NCI-H1417 (cell line): ENCODE results near the gene KAZN.
A peak's percentile ranks its signal among the peaks of the same experiment; 100 is the strongest.

Source experiments
- DNase-seq, 3 experiments: peaks; one replicate each; lab custom pipeline; 2025; lab: John Stamatoyannopoulos, UW

Gene KAZN

GRCh38 chr1:14769486-14770274 is 171.2 kb downstream of the KAZN start:
- no peak for DNase-seq

DNA sequence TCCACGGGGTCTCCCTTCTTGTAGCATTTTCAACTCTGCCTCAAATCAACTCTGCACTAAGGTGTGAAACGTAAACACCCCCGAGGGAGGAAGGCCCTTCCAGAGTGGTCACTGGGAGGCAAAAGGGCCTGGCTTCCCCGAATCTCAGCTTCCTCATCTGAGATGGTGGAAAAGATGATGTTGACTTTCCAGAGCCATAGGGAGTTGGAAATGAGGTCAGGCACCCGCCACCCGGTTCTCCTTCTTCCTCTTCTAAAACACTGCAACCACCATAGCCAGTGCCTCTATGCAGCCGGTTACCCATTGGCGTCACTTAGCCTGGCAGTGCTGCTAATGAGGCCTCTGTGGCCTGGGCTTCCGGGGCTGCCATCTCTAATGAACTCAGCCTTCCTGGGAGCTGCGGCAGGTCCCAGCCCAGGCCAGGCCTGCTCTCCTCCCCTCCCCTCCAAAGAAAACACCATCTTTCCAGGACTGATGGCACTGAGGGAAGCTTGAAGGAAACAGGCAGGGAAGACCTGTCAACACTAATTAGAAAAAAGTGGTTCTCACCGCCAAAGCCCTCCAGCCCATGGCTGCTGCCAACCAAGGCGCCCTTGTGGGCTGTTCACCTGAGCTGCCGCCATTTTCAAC is 175.0 kb downstream of the KAZN start:
- DNase-seq: no peak

DNA sequence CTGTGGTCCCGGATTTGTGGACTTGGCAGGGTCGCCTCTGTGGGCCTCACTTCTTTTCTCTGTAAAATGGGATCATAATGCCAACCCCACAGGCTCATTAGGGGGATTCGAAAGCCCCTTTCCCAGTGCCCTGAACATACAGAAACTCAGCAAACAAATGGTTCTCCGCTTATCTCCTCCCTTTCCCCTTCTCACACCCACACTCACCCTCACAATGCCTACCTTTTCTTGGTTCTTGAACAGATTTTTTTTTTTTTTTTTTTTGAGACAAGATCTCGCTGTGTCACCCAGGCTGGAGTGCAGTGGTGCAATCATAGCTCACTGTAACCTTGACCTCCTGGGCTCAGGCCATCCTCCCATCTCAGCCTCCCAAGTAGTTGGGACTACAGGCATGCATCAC is 175.7 kb downstream of the KAZN start:
- DNase-seq: no peak

GRCh38 chr1:14774988-14775387 is 176.5 kb downstream of the KAZN start:
- no peak for DNase-seq

- no peak for DNase-seq
Measured at GRCh38 chr1:14775434-14775833, 176.9 kb downstream of the KAZN start.

DNA sequence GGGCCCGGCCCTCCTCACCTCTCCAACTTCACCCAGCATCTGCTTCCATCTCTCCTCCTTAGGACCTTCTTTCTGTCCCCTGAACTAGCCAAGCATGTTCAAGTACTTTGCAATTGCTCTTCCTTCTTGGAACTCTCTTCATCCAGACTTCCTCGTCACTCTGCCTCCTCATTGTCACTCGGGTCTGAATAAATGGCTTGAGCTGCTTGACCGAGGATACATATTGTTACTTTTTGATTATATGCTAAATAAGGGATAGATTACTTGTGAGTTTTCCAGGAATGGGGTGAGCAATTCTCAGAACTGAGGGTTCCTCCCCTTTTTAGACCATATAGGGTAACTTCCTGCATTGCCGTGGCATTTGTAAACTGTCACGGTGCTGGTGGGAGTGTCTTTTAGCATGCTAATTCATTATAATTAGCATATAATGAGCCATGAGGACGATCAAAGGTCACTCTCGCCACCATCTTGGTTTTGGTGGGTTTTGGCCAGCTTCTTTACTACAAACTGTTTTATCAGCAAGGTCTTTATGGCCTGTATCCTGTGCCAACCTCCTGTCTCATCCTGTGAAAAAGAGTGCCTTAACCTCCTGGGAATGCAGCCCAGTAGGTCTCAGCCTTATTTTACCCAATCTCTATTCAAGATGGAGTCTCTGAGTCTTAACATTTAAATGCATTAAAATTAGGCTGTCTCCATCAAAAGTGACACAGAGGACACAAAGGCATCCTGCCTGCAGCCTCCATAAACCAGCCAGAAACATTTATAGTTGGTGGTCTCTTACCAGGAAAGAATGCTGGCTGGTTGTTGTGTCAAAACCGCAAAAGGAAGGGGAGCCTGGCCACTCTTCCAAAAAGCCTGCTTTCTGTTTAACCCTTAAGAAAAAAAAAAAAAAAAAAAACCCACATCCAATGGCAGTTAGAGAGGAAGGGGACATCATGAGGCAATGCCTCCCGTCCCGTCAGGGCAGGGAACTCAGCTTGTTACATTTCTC is 179.3 kb downstream of the KAZN start:
- no peak for DNase-seq

DNA sequence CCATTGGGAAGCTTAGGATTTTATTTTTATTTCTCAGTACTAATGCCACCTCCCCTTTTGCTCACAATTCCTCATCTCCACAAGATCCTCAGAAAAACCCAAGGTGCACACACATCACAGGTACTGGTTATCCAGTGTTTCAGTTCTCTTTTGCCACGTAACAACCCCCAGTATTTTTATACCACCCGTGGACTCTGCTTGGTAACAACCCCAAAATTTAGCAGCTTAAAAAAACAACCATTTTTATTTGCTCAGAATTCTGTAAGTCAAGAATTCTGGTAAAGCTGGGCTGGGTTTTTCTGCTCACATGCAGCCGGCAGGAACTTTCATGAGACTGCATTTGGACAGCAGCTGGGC is 180.0 kb downstream of the KAZN start:
- no peak for DNase-seq

- peak in 1 of 3 experiments; percentile 7 for DNase-seq
Measured at GRCh38 chr1:14778898-14779865, 180.7 kb downstream of the KAZN start.

- DNase-seq: no peak
Measured at GRCh38 chr1:14780271-14780670, 181.8 kb downstream of the KAZN start.

GRCh38 chr1:14781811-14782210 is 183.3 kb downstream of the KAZN start:
- no peak for DNase-seq

DNA sequence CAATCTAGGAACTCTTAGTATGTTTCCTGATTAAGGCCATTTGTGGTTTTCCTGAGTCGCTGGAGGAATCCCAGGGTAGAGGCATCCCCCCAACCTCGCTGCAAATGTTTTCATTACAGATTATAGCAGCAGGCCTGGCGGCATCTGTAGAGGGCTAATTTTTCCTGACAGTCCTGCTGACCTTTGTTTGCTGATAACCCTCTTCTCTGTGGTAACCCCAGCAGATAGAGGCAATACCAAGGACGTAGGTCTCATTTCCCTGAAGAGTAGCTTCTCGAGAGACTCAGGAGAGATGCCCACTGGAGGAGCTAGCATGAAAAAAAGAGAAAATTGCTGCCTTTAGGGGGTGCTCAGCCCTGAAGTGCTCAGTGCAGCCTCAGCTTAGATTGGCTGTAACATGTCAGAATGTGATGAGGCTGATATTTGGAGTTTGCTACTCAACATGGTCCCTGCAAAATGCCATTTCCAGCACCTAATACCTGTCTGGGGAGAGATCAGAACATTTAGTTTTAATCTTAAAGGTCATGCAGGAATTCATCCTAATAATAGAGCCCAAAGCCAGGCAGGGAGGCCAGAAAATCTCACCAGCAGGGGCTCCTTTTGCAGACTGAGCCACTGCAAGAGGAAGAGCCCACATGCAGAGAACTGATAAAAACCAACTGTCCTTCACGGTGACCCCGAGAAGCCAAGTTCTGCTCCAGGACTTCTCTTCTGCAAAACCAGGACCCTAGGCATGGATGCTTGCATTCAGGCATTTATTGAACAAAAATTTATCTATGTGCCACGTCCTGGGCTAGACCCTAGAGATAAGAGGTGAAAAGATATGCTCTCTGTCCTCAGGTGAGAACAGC is 184.5 kb downstream of the KAZN start:
- DNase-seq: no peak

DNA sequence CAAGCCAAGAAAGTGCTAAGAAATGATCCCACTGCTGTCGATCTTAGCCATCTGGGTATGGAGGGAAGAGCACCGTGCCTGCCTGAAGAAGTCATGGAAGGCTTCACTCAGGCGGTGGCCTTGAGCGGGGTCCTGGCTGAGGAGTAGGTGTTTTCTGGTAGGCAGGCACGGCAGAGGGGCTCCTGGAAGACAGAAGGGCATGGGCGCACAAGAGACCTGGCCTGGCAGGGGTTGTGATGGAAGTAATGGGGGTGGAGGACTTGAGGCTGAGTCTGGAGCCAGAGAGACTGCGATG is 185.1 kb downstream of the KAZN start:
- no peak for DNase-seq

DNA sequence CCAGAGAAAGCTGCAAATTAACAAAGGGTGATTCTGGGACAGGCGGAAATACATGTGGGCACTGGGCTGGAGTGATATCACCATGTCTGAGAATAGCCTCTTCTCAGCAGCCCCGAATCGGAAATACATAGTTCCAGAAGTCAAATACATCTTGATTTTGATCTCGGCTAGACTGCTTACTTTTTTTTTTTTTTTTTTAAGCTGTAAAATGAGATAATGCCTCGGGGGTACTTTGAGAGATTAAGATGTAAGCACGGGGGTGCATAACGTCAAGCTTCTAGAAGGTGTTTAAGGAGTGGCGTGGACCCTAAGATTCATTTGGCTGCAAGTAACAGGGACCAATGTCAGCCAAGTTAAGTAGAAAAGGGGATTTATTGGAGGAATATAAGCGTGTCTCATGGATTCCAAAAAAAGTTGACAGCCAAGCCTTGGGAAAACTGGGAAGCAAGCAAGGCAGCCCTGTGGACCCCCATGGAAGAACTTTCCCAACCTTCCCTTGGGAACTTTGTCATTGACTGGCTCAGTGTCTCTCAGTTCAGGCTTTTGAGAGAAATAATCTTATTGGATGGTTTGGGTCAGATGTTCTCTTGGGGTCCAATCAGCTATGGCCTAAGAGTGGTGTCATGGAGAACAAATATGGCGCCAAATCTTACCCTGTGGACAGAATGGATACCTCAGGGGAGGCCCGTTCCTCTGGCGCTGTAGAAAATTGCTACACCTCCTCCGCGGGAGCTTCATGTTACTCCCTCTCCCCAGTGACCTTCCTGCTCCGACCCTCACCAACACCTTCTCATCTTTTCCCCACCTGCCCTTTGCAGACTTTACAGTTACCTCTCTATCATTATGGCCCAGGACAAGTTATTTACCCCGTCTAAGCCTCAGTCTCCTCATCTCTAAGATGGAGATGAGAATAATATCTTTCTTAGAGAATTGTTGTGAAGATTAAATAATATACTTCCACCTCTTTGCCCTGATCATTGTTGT is 186.6 kb downstream of the KAZN start:
- DNase-seq: no peak

GRCh38 chr1:14786109-14786675 is 187.7 kb downstream of the KAZN start:
- no peak for DNase-seq

DNA sequence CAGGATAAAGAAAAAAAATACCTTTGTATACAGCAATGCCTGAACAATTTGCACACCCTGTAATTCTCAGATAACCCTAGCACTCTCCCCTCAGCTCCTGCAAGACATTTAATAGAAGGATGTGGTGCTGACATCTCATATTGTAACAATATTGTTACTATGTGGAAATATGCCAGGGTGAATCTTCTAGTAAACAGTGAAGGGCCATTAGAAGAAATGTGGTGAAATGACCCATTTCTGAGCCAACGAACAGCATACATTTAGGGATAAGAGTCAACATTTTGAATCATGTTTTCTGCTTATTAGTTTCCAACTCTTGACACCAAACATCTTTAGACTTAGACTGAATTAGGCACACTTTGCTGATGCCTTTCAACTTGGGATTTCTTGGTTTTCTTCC is 188.2 kb downstream of the KAZN start:
- no peak for DNase-seq

DNA sequence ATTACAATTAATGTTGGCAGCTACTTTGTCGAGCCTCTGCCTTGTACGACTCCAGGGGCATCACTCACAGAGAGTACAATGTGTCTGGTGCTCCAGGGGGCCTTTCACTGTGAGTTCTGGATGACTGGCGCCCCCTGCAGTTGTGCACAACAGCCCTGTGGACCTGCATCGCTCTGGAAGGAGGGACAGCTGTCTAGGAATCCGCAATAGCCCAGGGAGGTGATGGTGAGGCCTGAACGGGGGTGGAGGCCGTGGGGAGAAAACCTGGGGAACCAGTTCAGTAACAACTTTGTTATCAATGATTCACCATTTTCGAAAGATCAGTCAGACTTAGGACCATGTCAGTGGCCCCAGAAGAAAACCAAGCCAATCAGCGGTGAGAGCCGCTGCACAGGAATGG is 189.1 kb downstream of the KAZN start:
- DNase-seq: no peak

GRCh38 chr1:14788080-14788479 is 189.6 kb downstream of the KAZN start:
- DNase-seq: no peak

DNA sequence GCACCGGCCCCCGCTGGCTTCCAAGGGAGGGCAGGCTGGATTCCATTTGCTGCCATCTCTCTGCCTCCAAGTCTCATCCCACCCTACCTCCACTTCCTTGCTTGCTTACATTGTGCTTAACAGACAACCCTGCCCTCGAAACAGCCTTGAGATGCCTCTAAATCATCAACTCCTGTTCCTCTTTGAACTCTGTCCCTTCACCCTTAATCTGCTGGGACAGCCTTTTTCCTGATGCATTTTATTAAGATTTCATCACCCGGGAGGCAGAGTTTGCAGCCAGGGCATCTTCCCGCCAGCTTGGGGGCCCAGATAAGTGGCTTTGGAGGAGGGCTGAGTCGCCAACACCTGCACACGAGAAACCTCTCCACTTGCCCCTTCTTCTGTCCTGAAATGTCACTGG is 192.5 kb downstream of the KAZN start:
- DNase-seq: no peak

DNA sequence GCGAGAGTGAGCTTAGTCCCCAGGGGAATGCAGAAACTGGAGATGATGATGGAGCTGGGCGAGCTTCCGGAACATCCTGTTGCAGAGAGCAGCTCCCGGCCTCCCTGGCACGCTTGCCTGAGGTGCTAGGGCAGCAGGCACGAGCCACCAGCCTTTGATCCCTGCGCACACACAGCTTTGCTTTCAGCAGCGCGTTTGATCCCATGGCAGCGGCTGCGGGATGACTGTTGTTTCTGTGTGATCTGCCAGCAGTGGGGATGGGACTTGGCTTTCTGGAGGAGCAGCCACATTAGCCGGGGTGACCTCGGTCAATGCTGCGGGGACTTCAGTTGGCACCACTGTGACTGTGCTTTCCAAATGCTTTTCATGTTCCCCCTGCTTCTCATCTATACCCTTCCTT is 193.2 kb downstream of the KAZN start:
- DNase-seq: no peak
